KOPT-K1 (cell line): Measurements from ENCODE around the gene AGBL2.
"Not testable (repeated sequence)": the region's sequence is repeated elsewhere in the genome, so short reads cannot be mapped to it uniquely, and the experiment has no call there.

Experiments used
- H3K27ac ChIP-seq: fragments of 200-600 bp; sonication (generic); 2 replicates; pipeline ENCODE4 v1.5.1; 2016; ENCODE audit warnings: antibody characterized with exemption, mild to moderate bottlenecking, low read depth, low read length; ENCODE audit not compliant: poor library complexity, severe bottlenecking
- H3K36me3 ChIP-seq: fragments of 200-600 bp; sonication (generic); 2 replicates; pipeline ENCODE4 v1.5.1; 2017; ENCODE audit warnings: antibody characterized with exemption, mild to moderate bottlenecking, low read length, moderate library complexity; ENCODE audit not compliant: insufficient read depth
- H3K9me3 ChIP-seq: fragments of 200-600 bp; sonication (generic); 2 replicates; pipeline ENCODE4 v1.5.1; 2017; ENCODE audit warnings: antibody characterized with exemption, low read length, mild to moderate bottlenecking; ENCODE audit not compliant: insufficient read depth, poor library complexity, severe bottlenecking

Gene AGBL2

DNA sequence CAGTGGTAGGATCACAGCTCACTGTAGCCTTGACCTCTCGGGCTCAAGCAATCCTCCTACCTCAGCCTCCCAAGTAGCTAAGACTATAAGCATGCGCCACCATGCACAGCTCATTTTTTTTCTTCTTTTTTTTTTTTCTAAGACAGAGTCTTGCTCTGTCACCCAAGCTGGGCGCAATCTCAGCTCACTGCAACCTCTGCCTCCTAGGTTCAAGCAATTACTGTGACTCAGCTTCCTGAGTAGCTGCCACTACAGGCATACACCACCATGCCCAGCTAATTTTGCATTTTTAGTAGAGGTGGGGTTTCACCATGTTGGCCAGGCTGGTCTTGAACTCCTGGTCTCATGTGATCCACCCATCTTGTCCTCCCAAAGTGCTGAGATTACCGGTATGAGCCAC lies 50.2 kb downstream of the AGBL2 start:
- H3K9me3 ChIP-seq, H3K27ac ChIP-seq: not testable (repeated sequence)

DNA sequence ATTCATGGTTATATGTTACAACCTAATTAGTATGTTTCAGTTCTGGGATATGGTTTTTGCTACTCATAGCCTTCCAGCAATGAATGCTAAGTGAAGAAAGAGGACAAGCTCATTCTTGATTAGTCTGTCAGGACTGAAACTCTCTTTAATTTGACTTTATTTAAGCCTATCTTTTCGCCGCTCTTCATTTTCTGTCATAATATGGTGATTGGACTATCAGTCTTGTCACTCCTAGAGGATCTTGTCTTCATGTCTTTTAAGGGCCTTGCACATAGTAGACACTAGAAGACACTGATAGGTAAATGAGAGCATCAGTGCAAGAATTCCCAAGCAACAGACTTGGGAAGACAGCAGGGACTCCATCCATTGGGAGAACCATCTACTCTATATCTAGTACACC lies 53.9 kb downstream of the AGBL2 start:
- H3K36me3 ChIP-seq: no peaks in the 10 kb centered on the region
- no peaks in the 10 kb centered on the region for H3K9me3 ChIP-seq
- no peak overlapping the region for H3K27ac ChIP-seq

More for the DNA sequence above, 50.2 kb downstream of the AGBL2 start:
- H3K36me3 ChIP-seq: not testable (repeated sequence)

DNA sequence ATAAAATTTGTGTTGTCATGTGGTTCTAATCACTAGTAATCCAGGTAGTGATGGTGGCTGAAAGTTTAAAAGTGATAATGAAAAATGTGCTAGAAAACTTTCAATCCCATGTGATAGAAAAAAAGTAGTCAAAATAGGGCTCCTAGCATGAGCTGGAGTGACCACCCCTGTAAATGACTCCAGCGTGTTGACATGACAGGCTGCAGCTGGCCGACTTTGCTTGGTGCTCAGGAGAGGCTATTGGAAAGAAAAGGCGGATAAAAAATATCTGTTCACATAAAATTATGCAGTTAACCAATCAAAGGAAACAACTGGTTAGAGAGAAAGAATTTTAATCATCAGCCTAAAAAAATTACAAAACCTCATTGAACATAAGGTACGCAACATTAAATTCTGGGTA lies 55.9 kb downstream of the AGBL2 start:
- H3K27ac ChIP-seq: no peak overlapping the region
- no peaks in the 10 kb centered on the region for H3K36me3 ChIP-seq
- no peaks in the 10 kb centered on the region for H3K9me3 ChIP-seq

DNA sequence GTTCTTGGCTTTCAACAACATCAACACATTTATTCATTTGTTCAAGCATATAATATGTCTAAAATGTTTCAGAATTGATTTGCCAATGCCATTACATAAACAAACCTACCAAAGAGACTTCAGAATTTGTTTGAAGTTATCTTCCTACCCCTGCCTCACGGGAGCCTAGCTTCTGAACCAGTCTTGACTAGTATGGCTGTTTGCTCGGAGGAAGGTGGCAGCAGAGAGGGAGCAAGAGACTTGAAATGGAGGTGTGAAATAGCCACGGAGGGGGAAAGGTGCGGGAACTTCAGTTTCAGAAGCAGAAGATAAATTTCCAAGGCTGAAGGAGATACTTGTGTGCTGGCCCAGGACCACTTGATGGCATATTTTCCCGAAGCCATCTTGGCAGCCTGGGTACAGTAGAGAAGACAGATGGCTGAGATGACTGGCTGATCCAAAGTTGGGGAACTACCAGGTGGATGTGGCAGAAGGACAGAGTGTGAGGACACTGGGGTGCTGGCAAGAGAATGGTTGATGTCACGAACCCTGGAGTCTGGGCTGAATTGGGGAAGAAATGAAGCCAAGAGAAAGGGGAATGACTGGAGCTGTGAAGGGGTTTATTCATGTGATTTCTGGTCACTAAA lies 58.8 kb downstream of the AGBL2 start:
- no peaks in the 10 kb centered on the region for H3K36me3 ChIP-seq
- no peak overlapping the region for H3K27ac ChIP-seq
- peaks cover 10% of the 10 kb centered on the region for H3K9me3 ChIP-seq

DNA sequence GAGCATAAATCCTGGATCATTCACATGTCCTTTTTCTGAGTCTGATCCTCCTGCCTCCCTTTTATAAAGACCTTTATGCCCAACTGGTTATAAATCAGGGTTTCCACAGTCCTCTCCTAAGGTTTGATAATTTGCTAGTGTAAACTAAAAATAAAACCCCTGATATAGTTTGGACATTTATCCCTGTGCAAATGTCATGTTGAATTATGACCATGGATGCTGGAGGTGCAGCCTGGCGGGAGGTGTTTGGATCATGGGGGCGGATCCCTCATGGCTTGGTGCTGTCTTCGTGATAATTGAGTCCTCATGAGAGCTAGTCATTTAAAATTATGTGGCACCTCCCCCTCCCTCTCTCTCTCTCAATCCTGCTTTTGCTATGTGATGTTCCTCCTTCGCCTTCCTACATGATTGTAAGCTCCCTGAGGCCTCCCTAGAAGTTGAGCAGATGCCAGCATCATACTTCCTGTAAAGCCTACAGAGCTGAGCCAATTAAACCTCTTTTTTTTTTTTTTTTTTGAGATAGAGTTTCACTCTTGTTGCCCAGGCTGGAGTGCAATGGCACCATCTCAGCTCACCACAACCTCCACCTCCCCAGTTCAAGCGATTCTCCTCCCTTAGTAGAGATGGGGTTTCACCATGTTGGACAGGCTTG lies 63.2 kb downstream of the AGBL2 start:
- no peaks in the 10 kb centered on the region for H3K36me3 ChIP-seq
- no peak overlapping the region for H3K27ac ChIP-seq
- peaks cover 14% of the 10 kb centered on the region for H3K9me3 ChIP-seq

DNA sequence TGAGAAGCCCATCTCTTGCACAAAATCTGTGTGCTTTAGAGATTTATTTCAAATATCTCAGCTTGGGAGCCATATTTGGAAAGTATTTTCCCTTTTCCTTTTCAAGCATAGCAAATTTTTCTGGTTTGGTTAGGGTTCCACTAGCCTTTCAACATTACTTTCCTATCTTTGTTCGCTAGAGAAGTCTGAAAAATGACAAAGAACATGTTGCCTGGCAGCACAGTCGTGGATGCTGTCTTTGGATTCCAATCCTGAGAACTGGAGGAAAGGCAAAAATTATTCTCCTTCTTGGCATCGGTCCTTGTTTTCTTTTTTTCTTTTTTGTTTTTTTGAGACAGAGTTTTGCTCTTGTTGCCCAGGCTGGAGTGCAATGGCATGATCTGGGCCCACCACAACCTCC lies 65.9 kb downstream of the AGBL2 start:
- H3K9me3 ChIP-seq: peaks cover 14% of the 10 kb centered on the region
- no peaks in the 10 kb centered on the region for H3K36me3 ChIP-seq
- H3K27ac ChIP-seq: no peak overlapping the region

DNA sequence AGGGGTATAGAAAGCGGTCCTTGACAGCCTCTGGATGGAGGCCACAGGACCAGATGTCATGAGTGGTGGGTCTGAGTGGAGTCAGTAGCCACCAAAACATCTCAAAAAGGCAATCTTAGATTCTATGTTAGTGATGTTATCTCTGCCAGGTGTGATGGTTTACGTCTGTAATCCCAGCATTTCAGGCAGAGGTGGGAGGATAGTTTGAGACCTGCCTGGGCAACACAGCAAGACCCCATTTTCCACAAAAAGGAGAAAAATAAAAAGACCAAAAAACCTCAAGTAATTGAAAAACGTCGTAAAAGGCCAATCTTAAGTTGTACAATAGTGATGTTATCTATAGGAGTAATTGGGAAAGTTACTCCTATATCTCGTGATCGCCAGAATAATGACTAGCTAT lies 69.2 kb downstream of the AGBL2 start:
- Histone ChIP-seq H3K27ac (no peak overlapping the region), H3K9me3 (peaks cover under 1% of the 10 kb centered on the region)

DNA sequence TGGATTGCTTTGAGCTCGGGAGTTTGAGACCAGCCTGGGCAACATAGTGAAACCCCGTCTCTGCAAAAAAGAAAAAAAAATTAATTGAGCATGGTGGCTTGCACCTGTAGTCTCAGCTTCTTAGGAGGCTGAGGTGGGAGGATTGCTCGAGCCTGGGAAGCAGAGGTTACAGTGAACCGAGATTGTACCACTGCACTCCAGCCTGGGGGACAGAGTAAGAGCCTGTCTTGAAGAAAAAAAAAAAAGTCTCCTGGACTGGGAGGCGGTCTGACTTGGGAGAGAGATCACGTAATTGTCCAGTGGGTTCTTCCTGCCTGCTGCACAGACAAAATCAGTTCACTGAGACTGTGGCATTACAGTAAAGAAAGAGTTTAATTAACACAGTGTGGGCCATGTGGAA lies 69.7 kb downstream of the AGBL2 start:
- H3K27ac ChIP-seq: no peak overlapping the region
- H3K36me3 ChIP-seq: peaks cover under 1% of the 10 kb centered on the region; the same call in 1 of the 2 replicates

More for the DNA sequence above, 69.2 kb downstream of the AGBL2 start:
- H3K36me3 ChIP-seq: no peaks in the 10 kb centered on the region

DNA sequence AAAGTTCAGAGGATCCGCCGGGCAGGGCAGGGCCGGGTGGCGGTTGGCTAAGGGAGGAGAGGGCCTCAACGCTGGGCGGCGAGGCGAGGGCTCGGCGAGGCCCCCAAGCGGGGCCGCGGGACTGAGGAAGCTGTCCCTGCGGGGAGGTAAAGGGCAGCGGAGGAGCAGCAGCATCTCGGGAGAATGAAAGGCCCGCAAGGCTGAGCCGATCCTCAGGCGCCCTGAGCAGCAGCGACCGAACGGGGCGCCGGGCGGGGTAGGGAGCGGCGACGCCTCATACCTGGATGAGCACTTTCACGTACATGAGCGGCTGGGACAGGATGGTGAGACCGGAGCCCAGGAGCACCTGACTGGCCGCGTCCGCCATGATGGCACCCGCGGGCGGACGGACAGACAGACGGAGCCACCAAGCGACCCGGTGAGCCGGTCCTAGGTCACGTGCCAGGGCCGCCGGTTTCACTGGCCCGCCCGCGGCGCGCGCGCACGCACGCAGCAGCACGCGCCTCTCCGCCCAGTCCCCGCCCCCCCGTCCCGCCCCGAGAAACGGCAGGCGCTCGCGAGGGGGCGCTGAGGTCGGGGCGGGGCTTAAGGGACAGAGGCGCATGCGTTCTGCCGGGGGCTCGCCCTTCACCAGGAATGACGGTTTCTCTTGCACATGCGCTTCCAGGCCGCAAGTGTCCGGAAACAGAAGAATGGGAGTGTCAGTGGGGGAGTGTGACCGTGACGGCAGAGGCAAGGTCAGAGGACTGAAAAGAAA lies 72.9 kb downstream of the AGBL2 start, which contains the start of gene MTCH2:
Gene MTCH2 (minus strand): TSS at position 461 of the 757 bp plus-strand sequence. CDS start 94 bp downstream, at position 367.
- peak within 1 kb of the TSS; percentile 64 for H3K27ac ChIP-seq
- H3K36me3 ChIP-seq: peaks cover 29% of the 10 kb centered on the region
- no peaks in the 10 kb centered on the region for H3K9me3 ChIP-seq

More for the DNA sequence above, 69.7 kb downstream of the AGBL2 start:
- H3K9me3 ChIP-seq: no peaks in the 10 kb centered on the region

DNA sequence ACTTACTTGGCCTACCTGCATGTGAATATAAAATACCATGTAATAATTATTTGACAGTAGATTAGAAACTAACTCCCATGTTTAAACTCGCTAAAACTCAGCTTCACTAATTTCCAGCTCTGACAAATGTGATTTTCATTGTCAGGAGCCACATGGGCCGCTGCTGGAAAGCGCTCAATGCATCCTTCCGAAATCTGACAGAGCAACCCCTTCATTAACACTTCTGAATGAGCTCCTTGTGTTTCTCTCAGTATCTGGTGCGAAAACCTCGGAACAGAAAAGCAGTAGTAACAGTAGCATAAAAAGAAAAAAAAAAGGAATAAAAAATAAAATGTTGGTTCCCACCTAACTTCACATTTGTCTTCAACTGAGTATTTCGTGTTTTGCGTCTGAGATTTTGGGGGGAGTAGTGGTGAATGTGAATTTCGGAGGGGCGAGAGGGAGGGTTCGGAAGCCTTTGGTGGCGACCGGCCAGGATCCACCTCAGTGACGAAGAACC lies 73.5 kb downstream of the AGBL2 start:
- Histone ChIP-seq H3K9me3 (no peaks in the 10 kb centered on the region), H3K27ac (peak overlapping the region; percentile 64), H3K36me3 (peaks cover 33% of the 10 kb centered on the region)

DNA sequence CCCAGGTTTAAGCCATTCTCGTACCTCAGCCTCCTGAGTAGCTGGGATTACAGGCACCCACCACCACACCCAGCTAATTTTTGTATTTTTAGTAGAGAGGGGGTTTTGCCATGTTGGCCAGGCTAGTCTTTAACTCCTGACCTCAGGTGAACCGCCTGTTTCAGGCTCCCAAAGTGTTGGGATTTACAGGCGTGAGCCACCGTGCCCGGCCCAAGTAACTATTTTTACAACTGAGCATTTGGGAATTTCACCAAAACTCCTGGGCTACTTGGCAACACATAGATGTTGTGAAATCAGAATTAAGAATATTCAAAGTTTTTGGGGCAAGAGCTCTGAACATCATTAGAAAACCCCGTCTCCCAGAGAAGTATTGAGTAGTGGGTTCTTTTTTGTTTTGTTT lies 74.7 kb downstream of the AGBL2 start:
- H3K27ac ChIP-seq, H3K9me3 ChIP-seq: not testable (repeated sequence)
- peaks cover 45% of the 10 kb centered on the region for H3K36me3 ChIP-seq

DNA sequence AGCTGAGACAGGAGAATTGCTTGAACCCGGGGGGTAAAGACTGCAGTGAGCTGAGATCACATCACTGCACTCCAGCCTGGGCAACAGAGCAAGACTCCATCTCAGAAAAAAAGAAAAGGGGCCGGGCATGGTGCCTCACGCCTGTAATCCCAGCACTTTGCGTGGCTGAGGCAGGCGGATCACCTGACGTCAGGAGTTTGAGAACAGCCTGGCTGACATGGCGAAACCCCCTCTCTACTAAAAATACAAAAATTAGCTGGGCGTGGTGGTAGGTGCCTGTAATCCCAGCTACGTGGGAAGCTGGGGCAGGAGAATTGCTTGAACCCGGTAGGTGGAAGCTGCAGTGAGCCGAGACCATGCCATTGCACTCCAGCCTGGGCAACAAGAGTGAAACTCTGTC lies 78.8 kb downstream of the AGBL2 start:
- peaks cover 84% of the 10 kb centered on the region for H3K36me3 ChIP-seq
- not testable (repeated sequence) for H3K27ac ChIP-seq, H3K9me3 ChIP-seq

DNA sequence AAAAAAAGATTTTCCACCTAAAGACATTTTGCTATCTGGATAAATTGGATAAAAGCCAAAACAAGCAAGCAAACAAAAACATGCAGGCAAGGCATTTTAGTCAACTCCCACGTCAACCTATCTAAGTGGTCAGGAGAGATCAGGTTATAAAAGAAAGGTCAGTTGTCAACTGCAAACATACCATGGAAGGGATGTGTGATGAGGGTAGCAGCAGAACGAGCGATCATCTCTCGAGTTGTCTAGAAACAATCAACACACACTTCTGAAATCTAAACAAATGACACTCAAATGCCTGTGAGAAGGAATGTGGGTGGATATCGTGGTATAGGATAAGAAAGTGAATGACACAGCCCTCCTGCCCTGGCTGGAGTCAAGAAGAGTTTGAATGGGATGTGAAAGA lies 83.7 kb downstream of the AGBL2 start:
- Histone ChIP-seq H3K27ac (no peak overlapping the region), H3K36me3 (peaks cover 97% of the 10 kb centered on the region)

DNA sequence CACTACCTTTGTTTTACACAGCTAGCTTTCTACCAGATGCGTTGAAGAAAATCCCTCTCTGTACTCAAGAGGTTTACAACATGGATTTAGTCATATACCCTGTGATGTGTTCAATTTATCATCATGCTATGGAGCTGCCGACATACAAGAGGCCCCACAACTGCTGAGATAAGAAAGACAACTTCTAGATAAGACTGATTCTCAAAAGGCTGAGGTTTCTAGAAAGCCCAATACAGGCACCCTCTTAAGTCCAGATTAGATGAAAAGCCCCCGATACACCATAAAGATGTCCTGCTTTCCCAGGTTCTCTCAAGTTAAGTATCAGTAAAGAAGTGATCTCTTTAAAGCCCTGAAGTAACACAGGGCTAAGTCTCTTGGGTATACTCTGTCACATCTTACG lies 87.1 kb downstream of the AGBL2 start:
- H3K36me3 ChIP-seq: peaks cover 98% of the 10 kb centered on the region
- no peak overlapping the region for H3K27ac ChIP-seq
- no peaks in the 10 kb centered on the region for H3K9me3 ChIP-seq

More for the DNA sequence above, 83.7 kb downstream of the AGBL2 start:
- no peaks in the 10 kb centered on the region for H3K9me3 ChIP-seq

DNA sequence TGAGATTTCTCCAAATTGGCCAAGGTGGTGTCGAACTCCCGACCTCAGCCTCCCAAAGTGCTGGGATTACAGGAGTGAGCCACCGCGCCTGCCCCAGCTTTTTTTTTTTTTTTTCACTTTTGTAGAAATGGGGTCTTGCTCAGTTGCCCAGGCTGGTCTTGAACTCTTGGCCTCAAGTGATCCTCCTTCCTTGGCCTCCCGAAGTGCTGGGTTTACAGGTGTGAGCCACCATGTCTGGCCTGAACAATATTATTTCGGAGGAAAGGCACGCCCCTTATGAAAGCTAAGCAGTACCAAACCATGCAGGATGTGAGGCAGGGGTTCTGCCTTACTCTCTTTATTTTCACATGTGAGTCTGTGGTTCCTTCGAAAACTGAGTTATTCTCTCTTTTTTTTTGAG lies 88.9 kb downstream of the AGBL2 start:
- Histone ChIP-seq H3K27ac (no peak overlapping the region), H3K9me3 (no peaks in the 10 kb centered on the region), H3K36me3 (peaks cover 98% of the 10 kb centered on the region)
